C4-2B (cell line): Measurements from ENCODE around the gene CCDC107.
"Not testable (repeated sequence)": the region's sequence is repeated elsewhere in the genome, so short reads cannot be mapped to it uniquely, and the experiment has no call there.

Experiments
- H3K27ac ChIP-seq: fragments of 450-650 bp; 2 replicates; pipeline ENCODE4 v1.5.1; 2017
- ZFX ChIP-seq: fragments of 450-650 bp; IDR thresholded peaks from 2 replicates; pipeline ENCODE4 v1.6.1; 2017
- TF ChIP-seq, protein P1 (sequence below): fragments of 450-650 bp; conservative IDR thresholded peaks from 2 replicates; pipeline ENCODE4 v1.5.1; 2017; ENCODE audit warnings: mild to moderate bottlenecking

CCDC107 gene, protein sequence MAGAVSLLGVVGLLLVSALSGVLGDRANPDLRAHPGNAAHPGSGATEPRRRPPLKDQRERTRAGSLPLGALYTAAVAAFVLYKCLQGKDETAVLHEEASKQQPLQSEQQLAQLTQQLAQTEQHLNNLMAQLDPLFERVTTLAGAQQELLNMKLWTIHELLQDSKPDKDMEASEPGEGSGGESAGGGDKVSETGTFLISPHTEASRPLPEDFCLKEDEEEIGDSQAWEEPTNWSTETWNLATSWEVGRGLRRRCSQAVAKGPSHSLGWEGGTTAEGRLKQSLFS

DNA sequence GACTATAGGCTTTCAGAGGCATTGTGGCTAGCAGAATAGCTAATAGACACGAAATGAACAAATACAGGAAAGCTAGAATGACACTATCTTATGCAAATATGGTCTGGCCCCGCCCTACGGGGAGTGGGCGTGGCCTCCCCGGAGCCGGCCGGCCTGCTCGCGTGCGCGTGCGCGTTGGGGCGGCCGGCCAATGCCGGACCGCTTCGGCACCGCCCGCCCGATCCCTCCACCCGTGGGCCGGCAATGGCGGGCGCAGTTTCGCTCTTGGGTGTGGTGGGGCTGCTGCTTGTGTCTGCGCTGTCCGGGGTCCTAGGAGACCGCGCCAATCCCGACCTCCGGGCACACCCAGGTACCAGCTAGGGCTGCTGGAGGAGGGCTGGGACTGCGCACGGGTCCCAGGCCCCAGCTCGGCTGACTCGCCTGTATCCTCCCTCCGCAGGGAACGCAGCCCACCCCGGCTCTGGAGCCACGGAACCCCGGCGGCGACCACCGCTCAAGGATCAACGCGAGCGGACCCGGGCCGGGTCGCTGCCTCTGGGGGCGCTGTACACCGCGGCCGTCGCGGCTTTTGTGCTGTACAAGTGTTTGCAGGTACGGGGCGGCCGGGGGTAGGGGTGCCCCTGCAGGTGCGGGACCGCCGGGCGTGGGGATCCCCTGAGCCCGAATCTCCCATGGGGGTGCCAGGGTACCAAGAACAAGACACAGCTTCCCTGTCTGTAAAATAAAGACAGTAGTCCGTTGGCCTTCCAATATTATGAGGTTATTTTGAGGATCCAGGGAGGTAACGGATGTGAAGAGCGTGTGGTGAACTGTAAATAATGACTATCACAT lies at the start of gene CCDC107:
TSS of gene CCDC107 (plus strand) at position 156 of the 831 bp plus-strand sequence. CDS start at position 244, 88 bp downstream.
- peak within 1 kb of the TSS; percentile 80 for H3K27ac ChIP-seq
- no peak for TF ChIP-seq ZFX
- TF ChIP-seq, protein P1, sequence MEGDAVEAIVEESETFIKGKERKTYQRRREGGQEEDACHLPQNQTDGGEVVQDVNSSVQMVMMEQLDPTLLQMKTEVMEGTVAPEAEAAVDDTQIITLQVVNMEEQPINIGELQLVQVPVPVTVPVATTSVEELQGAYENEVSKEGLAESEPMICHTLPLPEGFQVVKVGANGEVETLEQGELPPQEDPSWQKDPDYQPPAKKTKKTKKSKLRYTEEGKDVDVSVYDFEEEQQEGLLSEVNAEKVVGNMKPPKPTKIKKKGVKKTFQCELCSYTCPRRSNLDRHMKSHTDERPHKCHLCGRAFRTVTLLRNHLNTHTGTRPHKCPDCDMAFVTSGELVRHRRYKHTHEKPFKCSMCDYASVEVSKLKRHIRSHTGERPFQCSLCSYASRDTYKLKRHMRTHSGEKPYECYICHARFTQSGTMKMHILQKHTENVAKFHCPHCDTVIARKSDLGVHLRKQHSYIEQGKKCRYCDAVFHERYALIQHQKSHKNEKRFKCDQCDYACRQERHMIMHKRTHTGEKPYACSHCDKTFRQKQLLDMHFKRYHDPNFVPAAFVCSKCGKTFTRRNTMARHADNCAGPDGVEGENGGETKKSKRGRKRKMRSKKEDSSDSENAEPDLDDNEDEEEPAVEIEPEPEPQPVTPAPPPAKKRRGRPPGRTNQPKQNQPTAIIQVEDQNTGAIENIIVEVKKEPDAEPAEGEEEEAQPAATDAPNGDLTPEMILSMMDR, result peak; percentile 70

DNA sequence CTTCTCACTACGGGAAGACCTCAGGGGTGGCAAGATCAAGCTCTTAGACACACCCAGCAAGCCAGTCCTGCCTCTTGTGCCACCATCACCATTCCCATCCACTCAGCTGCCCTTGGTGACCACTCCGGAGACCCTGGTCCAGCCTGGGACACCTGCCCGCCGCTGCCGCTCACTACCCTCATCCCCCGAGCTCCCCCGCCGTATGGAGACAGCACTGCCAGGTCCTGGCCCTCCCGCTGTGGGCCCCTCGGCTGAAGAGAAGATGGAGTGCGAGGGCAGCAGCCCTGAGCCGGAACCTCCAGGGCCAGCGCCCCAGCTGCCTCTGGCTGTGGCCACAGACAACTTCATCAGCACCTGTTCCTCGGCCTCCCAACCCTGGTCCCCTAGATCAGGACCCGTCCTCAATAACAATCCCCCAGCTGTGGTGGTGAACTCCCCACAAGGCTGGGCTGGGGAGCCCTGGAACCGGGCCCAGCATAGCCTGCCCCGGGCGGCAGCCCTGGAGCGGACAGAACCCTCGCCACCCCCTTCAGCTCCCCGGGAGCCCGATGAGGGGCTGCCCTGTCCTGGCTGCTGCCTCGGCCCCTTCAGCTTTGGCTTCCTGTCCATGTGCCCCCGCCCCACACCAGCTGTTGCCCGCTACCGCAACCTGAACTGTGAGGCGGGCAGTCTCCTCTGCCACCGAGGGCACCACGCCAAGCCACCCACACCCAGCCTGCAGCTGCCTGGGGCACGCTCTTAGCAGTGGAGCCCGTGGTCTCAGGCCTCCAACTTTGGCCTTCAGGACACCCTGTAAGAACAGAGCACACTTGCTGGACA lies 48.9 kb upstream of the CCDC107 start:
- H3K27ac ChIP-seq, result no peak overlapping the region
- TF ChIP-seq, protein P1, result no peak
- no peak for TF ChIP-seq ZFX

DNA sequence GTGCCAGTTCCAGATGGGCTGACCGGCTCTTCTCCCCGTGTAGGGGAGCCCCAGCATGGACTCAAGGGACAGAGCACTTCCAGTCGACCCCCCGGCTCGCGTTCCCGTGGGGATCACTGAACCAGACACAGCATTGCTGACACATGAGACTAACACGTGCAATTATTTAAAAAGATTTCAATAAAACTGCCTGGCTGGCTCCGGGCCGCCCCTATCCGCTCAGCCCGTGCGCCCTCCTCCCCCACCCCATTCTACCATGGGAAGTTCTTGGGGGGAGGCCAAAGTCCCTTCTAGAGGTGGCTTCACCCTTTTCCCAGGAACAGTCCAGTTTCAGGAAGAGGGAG lies 48.3 kb upstream of the CCDC107 start:
- no peak overlapping the region for H3K27ac ChIP-seq
- TF ChIP-seq ZFX, result no peak
- TF ChIP-seq, protein P1, result no peak

DNA sequence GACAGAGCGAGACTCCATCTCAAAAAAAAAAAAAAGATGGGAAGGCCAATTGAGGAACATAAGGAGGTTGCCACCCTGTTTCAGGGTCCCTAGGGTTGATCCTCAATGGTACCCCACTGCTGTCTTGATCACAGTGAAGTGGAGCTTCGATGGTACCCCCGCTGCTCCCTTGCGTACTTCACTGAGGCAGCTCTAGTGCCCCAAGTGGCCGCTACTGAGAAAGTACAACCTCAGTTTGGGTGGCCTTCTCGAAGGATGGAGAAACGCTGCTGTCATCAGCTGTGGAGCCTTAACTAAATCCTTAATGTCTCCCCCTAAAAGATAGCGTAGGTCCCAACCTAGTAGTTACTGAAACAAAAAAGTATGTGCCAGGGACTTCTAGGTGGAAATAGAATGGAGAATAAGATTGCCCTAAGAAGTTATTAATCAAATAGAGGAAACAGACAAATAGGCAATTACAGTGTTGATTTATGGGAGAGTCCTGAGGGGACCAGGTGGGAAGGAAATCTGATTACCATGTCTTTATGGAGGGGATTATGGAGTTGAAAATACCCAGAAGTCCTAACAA lies 46.8 kb upstream of the CCDC107 start:
- H3K27ac ChIP-seq, result no peak overlapping the region
- no peak for TF ChIP-seq ZFX
- TF ChIP-seq, protein P1, result peak; percentile 92

DNA sequence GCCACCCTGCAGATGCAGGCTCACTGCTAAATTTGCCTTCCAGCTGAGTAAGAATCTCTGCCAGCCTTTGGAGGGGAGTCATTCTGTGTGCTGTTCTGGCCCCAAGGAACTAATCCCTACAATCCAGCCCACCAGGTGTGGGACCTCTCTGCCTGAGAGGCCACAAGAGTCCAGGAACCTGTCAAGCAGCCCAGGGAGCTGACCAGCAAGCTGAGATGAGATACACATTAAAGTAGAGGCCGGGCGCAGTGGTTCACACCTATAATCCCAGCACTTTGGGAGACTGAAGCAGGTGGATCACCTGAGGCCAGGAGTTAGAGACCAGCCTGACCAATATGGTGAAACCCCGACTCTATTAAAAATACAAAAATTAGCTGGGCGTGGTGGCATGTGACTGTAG lies 46.0 kb upstream of the CCDC107 start:
- H3K27ac ChIP-seq, result not testable (repeated sequence)

DNA sequence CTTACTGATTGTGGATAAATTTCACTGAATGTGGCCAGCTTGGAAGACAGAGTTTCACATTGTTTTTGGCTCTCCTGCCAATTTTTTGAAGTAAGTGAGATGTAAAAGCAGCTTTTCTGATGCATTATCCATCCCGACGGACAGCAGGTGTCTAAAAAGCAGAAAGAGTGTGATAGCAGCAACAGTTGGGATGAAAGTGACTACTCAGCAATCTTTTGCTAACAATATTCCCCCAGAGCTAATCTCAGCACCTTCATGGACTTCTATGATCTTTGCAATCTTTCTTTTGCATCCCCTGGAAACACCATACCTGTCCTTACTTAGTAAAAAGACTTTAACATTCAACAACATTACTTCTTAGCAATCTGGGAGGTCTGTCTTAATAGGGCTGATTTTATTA lies 45.2 kb upstream of the CCDC107 start:
- H3K27ac ChIP-seq, result no peak overlapping the region
- TF ChIP-seq ZFX, result no peak
- TF ChIP-seq, protein P1, result no peak

DNA sequence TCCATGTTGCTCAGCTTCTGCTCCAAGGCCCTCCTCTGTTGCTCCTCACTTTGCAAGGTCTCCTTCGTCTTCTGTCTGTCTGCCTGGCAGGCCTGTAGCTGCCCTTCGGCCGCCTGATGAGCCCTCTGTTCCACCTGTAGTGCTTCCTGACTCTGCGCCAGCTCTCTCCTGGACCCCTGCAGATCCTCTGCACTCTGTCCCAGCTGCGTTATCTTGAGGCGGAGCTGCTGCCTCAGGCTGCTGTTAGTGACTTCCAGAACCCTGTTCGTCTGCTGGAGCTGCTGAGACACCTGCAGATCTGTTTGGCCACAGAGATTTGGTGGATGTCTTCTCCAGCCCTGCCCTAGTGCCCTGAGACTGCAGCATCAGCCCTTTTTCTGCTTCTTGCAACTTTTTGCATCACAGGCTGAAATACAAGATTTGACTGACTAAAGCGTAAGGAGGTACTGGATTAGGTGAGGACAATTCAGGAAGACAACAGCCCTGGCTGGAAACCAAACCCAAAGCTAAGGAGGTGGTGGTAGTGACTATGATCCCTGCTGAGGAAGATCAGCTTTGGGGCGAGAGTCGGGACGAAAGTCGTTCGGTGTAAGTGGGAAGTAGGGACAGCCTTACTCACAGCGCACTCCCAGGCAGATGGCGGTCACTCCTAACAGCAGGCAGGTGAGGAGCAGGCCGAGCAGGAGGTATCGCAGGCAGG lies 42.0 kb upstream of the CCDC107 start:
- no peak for TF ChIP-seq ZFX
- TF ChIP-seq, protein P1, result no peak
- H3K27ac ChIP-seq, result no peak overlapping the region
